Activated CD4-positive, alpha-beta T cell treated with anti-CD3 and anti-CD28 coated beads for 1 hour (primary cell): ENCODE results near the gene CXCL12.

Experiments
- DNase-seq: peaks from one replicate; pipeline ENCODE4 v3.0.0-alpha.2; 2020

The CXCL12 gene

DNA sequence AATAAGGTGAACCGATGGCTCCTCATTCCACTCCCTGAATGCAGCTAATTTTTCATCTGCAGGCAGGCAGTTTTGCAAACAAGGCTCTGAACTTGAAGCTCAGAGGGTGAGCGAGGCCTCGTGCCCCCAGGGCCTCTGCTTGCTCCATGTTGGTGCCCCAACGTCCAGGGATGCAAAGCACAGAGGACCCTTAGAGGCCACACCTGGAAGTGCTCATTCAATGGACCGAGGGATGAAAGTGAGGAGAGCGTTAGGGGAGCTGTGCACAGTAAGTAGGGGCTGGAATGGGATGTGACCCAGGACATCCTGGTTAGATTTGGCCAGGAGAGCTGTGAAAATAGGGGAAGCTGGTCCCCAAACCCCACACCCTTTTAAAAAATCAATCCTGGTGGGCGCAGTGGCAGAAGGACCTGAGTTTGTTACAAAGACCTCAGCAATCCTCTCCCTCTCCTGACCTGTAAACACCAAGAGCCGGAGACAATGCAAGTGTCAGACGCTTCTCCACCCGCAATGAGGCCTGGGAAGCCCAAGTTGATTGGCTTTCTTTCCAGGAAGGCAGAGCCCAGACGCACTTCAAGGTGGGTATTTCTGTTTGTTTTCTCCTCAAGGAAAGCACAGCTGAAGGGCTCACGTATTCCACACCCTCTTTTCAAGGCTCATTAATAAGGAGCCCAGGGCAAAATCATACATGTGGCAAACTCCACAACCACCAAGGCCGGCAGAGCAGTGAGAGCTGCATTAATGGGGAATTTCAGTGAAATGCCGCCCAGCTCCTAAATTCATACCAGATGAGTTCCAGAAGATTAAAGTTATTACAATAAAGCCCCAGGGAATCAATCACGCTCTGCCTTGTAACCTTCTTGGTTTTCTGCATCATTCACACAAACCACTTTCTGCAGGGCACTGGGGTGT is 14.1 kb upstream of the CXCL12 start:
- no peak for DNase-seq

DNA sequence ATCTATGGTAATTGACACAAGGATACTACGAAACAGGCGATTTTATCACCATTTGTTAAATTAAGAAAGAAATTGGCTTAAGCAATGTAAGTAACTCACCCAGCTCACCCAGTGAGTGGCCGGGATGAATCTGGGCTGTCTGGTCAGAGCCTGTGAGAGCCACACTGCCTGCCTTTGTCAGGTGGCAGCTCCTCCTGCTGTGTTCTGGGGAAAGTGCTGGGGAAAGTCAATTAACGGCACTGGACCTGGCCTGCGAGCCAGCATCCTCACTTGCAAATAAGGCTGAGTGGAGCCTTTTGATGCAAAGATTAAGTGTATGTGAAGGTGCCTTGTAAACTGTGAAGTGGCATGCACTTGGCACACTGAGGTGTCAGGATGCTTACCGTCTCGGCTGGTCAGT is 13.4 kb upstream of the CXCL12 start:
- no peak for DNase-seq

DNA sequence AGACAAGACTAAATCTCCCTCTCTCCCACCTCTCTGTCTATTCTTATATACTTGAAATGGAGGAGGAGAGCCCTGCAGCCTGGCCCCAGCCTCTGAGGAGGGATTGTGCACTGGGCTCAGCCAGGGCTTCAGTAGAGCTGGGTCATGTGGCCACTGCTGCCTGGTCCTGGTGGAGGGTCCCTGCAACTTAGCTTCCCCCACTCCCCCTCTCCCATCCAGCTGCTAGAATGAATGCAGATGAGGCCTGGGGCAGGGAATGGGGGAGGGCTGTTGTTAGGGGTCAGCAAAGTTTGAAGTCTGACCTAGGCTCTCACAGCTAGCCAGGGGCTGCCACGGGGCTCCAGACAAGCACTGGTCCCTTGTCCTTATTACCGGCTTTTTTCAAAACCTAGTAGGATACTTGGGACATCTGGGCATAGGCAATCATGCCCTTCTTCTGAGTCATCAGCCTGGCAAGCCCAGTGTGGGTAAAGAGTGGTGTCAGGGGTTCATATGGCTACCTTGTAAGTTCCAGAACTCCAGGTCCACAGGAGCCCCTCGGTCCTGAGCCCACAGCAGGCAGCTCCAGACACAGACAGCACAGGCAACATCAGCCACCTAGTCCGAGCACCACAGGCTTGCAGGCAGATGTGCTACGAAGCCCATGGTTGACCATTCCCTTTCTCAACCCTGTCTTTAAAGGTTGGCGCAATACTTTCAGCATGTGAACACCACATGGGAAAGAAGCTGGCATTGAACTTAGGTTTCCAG is 12.8 kb upstream of the CXCL12 start:
- DNase-seq = no peak

DNA sequence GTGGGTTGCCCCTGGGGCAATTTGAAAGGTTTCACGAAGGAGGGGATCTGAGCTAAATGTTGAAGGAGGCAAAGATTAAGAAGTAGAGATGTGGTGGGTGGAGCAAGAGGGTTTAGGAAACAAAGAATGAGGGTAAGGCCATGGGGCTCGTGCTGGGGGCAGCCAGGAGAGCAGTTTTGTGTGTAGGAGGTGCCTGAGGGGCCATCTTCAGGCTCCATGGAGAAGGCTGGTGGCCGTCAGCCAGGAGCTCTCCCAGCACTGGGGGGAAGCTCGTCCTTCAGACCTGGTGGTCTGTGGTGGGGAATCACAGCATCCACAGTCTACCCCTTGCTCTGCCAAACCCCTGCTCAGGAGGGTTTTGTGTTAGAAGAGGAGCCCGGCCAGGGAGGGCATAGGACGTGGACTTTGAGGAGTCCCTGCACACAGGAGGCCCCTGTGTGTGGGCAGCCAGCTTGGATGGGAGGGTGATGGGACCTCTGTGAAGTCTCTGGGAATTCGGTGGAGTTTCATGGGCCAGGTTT is 11.8 kb upstream of the CXCL12 start:
- DNase-seq = no peak

DNA sequence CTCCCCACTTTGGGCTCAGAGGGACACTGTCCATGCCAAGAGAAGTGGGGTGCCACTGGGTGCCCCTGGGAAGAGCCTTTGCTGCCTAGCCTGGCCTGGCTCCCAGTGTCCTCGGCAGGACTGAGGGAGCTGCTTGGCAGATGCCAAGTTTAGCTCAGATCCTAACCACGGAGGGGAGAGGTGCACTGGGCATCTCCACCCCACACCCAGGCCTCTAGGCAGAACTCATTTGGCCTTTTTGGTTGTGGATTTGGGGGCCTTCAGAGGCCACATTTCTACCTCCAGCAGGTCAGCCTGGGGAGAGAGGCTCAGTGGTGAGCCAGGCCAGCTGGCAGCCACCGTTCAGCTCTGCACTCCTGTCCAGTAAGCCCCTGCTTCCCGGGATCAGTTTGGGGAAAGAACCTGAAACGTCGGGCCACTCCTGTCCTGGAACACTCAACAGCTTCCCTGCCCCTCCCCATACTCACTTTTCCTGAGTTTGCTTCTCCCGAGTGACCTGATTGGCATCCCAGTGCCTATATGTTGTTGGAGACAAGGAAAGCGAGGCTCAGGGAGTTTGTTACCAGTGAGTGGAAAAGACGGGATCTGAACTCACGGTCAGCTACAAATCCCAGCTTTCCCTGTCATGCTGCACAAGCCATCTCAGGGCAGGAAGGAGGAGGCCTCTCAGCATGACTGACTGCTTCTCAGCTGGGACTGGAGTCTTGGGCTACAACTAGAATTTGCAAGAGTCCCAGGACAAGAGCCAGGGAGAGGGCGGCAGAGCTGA is 11.2 kb upstream of the CXCL12 start:
- no peak for DNase-seq

DNA sequence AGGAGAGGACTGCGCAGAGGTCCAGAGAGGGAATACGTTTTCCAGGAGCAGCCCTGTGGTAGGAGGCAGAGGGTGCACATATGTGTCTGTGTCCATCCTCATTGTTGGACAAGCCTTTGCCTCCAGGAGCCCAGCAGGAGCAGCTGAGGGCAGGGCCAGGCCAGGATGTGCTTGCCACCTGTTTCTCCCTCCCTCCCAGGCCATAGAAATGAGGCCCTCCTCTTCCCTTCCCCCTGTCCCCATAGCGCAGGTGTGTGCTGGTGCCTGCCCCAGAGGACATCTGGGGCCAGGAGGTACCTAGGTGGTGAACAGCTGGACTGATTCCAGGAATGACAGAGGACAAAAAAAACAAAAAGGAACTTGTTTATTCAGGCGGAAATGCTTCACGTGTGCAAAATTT is 10.5 kb upstream of the CXCL12 start:
- DNase-seq = no peak

DNA sequence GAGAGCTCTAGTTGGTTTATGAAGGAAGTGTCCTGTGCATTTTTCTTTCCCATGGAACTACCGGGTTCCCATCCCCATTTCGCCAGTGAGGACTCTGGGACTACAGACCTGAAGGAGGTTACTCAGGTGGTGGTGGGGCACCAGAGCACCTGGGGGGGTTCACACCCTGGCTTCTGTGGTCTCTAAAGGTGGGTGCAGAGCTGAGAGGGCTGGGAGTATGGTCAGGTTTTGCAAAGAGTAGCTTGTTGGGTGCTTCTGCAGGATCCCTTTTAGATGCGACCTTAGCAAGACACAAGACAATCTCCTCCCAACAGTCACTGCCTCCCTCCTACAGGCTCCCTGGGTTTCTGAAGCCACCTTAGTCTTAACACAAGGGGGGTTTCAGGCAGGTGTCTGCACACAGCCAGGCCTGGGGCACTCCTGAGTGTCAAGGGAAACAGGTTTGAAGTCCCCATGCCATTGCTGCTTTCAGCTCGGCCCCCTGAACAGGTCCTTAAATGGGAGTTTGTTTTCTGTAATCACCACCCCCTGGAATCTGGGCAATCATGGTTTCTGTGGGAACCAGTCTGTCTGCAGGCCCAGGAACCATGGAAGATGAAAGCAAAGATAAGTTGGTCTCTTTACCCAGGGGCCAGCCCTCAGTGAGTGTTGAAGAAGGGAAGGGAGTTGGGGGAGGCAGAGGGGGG is 9.9 kb upstream of the CXCL12 start:
- DNase-seq = no peak

DNA sequence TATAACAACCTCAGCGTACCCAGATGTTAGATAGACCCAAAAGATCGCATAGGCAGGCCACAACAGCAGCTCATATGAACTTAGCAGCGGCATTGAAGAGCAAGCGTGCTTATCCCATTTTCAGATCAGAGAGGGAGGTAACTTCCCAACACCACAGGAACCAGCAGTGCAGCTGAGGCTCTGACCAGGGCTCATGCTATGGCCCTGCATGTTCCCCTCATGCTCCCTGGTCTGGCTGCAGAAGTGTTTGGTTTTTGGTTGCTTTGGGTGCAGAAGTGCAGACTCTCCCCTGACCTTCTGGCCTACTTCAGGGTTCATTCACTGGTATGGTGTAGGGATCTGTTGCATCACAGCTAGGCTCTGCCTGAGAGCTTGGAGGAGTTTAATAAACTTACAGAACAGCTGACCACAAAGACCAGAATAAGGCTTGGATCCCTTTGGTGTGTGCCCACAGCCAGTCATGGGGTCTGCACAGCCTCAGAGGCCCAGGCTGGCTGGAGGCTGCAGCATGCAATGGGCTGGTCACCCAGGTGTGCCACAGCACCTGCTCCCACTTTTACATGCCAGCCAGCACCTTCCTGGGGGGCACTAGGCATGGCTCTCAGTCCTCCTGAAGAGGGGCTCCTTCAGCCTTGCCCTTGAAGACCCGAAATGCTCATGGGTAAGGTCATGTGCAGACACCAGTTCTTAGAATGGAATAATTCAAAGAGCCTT is 9.1 kb upstream of the CXCL12 start:
- no peak for DNase-seq

DNA sequence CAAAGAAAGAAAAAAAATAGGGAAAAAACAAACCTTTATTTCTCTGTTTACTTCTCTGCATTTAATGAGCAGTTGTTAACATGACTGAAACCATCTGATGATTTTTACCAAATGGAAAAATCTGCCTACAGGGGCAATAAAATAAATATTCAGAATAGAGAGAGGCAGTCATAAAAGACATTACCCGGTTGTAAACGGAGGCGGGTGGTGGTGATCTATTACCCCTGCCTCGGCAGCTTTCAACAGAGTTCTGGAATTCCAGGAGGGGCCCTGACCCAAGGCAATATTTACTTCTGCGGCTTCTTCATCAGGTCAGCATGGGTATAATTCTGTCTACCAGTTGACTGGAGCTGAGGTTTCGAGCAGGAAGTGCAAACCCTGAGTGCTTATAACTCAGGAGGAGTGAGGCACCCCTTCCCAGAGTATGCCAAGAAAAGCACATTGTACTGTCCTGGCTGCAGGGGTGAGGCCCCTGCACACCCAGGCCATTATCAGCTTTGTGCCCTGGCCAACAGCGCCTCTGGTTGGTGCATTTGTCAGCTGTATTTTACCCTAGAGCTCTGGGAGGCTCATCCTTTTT is 8.2 kb upstream of the CXCL12 start:
- DNase-seq = no peak

DNA sequence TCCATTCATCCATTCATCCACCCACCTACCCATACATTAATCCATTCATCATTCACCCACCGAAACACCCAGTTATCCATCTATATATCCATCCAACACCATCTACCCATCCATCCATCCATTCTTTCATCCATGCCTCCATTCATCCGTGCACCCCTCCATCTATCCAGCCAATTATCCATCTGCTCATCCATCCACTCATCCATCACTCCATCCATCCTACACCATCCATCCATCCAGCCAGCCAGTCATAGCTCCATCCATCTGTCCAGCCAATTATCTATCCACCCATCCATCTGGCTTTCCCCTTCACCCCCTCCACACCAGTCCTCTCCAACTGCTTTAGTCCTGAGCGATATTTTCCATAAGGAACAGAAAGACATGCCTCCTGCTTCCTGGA is 7.5 kb upstream of the CXCL12 start:
- no peak for DNase-seq

DNA sequence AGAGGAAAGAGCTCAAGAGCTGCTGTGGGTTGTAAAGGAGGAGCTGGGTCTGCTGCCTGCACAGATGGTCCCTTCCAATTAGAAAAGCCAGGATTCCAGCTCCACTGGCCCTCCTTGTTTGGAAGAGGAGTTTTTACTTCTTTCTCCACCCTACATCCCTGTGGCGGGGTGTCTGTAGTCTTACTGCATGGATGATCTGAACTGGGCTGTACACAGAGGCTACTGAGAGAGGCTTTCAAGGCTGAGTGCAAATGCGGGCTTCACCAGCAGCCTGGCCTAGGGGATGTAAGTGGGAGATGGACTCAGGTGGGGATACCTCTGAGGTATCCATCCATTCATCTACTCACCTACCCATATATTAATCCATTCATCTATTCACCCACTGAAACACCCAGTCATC is 7.1 kb upstream of the CXCL12 start:
- no peak for DNase-seq

DNA sequence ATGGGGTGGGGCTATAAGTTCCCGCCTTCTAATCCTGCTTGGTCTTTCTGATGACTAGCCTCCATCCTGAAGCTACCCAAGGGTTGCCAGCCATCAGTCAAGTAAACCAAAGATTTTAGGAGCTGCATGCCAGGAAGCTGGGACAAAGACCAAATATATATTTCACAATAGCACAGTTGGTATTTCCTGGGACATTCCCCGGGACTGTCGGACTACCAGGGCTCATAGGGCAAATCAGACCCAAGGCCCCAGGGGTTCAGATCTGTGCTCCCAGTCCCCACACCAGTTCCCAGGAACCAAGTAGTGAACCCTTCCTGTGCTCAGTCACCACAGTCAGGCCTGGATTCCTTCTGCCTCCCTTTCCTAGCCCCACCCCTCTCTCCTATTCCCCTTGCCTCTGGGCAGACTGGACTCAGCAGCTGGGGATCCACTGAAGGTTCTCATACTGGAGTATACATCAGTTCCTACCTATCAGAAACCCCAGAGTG is 5.7 kb upstream of the CXCL12 start:
- no peak for DNase-seq

DNA sequence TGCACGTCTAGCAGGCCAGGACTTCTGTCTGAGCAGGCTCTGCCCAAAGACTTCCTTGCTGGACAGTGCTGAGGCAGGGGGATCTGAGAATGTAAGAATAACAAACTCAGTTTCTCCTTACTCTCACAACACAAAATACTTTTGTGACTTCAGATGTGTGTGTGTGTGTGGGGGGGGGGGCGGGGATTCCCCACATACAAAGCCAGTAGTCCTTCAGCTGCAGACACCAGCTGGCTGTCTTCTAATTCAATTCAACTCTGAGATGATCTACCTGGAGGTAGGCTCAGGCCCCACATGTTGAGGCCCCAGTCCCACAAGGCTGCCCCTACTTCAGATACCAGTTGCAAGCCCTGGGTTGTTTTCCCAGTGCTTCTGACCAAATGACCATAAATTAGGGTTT is 4.7 kb upstream of the CXCL12 start:
- DNase-seq = no peak

DNA sequence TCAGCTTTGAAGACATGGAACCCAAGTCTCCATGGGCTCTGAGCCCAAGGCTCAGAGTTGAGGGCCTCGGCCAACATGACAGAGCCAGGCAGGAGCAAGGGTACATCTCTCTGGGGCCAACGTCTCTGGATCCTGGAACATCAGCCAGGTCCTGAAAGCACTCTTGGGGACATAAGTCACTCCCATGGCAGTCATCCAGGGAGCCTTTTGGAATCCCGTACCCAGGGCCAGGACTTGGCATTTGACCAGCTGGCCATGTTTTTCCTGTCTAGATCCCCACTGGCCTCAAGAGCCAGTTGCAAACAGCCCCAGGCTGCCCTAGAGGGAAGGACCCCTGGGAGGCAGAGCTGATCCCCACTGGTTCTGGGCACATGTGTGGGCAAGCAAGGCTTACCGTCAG is 4.3 kb upstream of the CXCL12 start:
- DNase-seq = no peak

DNA sequence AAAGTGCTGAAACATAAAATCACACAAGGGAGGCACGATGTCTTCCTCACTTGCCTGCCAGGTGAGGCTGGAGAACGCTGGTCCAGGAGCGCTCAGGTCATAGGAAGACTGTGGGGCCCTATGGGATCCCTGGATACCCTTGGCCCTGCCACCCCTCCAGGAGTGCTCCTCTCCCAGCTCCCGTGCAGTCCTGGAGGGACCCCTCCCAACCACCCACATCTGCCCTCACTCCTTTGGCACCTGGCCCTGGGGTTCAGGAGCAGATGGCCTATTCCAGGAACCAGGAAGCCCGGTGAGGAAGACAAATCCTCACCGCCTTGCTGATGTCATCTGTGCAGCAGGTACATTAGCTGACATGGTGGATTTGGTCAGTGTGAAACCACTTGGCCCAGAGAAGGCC is 3.7 kb upstream of the CXCL12 start:
- DNase-seq = no peak

DNA sequence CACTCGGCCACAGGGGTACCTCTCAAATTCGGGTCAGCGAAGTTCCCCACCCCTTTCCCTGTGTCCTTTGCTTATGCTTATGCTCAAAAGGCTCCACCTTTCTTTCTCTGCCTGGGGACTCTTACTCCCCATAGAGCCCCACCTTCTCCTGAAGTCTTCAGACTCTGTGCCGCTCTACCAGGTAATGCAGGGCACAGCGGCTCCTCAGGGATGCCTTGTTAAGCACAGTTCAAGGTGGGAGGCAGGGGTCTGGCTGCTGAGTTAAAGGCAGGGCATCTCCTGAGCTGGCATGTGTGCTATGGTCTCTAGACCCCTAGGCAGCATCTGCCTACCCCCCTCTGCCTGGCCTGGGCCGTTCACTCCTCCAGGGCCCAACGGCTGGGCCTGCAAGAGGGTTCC is 3.0 kb upstream of the CXCL12 start:
- DNase-seq = no peak

DNA sequence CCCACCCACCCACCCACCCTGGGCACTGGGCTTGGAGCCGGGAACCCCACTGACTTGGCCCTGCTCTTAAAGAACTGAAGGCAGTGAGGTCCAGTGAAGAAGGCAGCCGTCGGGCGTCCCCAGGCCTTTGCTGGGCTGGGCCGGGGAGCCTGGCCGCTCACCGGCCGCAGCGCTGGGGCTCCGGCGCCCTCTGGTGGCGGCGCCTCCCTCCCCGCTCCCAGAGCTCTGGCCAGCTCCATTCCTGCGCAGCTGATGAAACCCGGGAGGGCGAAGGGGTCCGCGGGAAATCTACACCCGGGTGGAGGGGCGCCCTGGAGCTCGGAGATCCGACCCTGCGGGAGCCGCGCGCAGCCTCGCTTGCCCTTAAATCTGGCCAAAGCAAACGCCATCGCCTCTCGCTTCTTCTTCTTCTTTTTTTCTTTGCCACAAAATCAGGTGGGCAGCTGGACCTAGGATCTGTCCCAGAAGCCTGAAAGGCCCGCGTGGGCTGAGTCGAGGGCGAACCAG is 1.7 kb upstream of the CXCL12 start:
- DNase-seq = no peak

DNA sequence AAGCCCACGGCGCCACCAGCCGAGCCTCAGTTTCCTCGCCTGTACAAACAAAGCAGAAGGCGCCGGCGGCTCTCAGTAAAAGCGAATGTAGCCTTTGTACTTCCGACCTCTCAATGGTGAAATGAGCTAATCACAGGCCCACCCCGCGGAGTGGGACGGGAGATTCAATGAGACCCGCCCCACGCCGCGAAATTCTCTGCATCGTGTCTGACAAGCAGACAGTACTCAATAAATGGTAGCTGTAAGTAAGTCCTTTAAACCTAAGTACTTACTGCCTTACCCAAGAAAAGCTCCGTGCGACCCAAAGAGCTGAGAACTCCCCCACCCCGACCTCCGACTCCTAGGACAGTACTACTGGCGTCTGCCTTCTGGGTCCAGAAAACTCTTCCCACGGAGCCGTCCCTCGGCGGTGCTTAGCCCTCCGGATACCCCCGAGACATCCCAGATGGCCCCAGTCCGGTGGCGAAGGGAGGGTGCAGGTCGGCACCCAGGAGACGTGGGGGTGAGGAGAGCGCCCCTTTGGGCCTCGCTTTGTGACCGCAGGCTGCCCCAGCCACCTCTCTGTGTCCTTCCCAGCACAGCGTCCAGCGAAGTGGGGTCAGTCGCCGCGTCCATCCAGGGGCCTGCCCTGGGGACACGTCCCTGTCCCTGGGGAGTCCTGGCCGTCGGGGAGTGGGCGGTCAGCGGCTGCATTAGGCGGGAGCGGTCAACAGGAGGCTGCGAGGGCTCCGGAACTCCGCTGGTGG is 972 bp upstream of the CXCL12 start:
- DNase-seq = no peak

DNA sequence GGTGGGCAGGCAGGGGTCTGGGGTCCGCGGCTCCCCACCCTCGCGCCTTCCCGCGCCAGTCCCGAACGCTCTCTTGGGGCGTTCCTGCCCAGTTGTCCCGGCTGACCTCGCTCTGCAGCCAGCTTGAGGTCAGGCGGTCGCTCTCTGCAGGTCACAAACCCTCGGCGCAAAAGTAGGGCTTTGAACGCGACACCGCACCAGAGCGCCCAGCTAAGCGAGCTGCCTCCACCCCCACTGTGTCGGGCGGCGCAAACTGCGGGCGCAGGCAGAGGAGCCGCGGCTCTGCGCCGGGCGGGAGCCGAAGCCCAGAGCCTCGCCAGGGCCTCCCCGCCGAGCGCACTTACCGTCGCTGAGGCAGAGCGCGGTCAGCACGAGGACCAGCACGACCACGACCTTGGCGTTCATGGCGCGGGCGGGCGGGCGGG is 284 bp downstream of the CXCL12 start:
- no peak for DNase-seq
